GM20000 (cell line): ENCODE data around the gene TAS2R39.
"Not testable (repeated sequence)": the region's sequence is repeated elsewhere in the genome, so short reads cannot be mapped to it uniquely, and the experiment has no call there.

Experiments used
- DNase-seq: peaks from one replicate; pipeline ENCODE4 v3.0.0; 2012; ENCODE audit warnings: low spot score
- TF ChIP-seq, protein P1 (sequence below): IDR thresholded peaks from 2 replicates; pipeline ENCODE4 v1.5.1; 2012; ENCODE audit warnings: mild to moderate bottlenecking, control low read depth; ENCODE audit errors: extremely low read depth, missing control alignments

Gene TAS2R39

GRCh38 chr7:143177374-143178119 is 5.7 kb upstream of the TAS2R39 start:
- DNase-seq = no peak
- TF ChIP-seq, protein P1, sequence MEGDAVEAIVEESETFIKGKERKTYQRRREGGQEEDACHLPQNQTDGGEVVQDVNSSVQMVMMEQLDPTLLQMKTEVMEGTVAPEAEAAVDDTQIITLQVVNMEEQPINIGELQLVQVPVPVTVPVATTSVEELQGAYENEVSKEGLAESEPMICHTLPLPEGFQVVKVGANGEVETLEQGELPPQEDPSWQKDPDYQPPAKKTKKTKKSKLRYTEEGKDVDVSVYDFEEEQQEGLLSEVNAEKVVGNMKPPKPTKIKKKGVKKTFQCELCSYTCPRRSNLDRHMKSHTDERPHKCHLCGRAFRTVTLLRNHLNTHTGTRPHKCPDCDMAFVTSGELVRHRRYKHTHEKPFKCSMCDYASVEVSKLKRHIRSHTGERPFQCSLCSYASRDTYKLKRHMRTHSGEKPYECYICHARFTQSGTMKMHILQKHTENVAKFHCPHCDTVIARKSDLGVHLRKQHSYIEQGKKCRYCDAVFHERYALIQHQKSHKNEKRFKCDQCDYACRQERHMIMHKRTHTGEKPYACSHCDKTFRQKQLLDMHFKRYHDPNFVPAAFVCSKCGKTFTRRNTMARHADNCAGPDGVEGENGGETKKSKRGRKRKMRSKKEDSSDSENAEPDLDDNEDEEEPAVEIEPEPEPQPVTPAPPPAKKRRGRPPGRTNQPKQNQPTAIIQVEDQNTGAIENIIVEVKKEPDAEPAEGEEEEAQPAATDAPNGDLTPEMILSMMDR = no peak

DNA sequence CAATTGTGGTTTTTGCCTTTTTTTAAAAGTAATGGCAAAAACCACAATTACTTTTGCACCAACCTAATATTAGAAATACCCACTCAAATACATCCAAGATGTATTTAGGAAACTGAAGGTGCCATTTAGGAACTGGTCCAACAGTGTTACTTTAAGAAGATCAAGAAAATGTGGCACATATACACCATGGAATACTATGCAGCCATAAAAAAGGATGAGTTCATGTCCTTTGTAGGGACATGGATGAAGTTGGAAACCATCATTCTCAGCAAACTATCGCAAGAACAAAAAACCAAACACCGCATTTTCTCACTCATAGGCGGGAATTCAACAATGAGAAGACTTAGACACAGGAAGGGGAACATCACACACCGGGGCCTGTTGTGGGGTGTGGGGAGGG is 2.4 kb upstream of the TAS2R39 start:
- DNase-seq = not testable (repeated sequence)

DNA sequence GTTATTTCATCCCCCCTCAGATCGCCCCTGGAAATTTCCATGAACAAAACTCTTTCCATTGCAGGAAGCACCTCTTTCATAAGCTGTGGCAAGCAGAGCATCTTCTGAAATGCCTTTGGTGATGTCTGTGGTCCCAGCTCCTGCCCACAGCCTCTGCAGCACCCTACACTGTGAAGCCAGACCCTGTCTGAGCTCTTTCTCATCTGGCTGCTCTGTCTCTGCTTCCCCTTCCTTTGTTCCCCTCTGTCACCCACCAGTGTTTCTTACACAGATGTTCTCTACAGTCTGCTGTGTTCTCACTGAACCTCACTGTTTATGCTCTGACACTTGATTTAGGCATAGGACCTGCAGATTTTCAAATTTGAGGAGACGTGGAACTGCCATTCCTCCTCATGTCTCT is 1.9 kb upstream of the TAS2R39 start:
- TF ChIP-seq, protein P1 = no peak
- DNase-seq = no peak

DNA sequence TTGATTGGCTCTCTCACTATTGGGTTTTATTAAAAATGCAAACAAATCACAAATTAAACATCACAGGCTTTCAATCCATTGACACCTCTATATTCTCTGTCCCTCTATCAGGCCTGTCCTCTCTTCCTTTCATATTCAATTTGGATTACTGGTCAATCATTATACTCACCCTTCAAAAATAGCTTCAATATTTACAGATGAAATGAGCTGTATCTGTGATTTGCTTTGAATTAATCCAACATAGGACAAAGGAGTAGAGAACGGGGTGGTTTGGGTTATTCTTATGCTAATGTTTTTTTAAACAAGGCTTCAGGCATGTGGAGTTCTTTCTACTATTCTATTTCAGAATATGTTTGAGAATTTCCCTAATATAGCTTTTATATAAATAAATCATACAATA is 2.3 kb downstream of the TAS2R39 start:
- TF ChIP-seq, protein P1 = no peak

DNA sequence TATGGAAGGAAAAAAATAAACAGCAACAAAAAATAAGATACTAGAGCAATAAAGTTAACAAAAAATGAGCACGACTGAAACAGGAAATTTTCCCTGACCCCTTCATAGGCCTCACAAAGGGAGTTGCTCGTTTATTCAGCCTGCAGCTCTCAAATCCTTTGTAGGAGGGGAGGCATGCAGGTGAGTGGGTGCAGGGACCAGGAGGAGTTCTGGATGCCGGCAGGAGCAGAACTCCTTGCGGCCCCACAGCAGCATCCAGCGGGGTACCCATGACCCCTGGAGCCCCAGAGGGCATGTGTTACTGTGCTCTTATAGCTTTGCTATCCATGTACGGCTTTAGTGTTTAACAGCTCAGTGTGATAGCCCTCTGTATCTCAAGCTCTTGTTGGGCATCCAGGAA is 5.8 kb downstream of the TAS2R39 start:
- no peak for DNase-seq
- TF ChIP-seq, protein P1 = no peak

More for the DNA sequence above, 2.3 kb downstream of the TAS2R39 start:
- no peak for DNase-seq

GRCh38 chr7:143193880-143194279 is 10.7 kb downstream of the TAS2R39 start:
- DNase-seq = no peak
- TF ChIP-seq, protein P1 = no peak

GRCh38 chr7:143199040-143199439 is 15.8 kb downstream of the TAS2R39 start:
- DNase-seq = no peak
- TF ChIP-seq, protein P1 = no peak

- TF ChIP-seq, protein P1 = no peak
- no peak for DNase-seq
Observed at GRCh38 chr7:143202161-143202560, 18.9 kb downstream of the TAS2R39 start.
